Epidermal melanocyte (primary cell): Measurements from ENCODE around the gene MYH7B.

Experiments
- DNase-seq: peaks from one replicate; pipeline ENCODE4 v3.0.0; 2011; ENCODE audit warnings: low spot score; ENCODE audit not compliant: insufficient read length

Gene MYH7B

GRCh38 chr20:35004051-35004725, 48.5 kb downstream of the MYH7B start:
- DNase-seq = no peak

- no peak for DNase-seq
Measured at GRCh38 chr20:35004749-35005462, 49.2 kb downstream of the MYH7B start.
